Thymus (tissue), 11 donors: ENCODE results near the gene CAVIN1. TPM values are rescaled to one million over a fixed set of nuclear protein-coding genes. Genes with fewer than 3 reads are reported as not detected.
"Not testable (repeated sequence)": the region's sequence is repeated elsewhere in the genome, so short reads cannot be mapped to it uniquely, and the experiment has no call there.

Experiments used
- DNase-seq, 9 donors: peaks; one replicate each; pipeline ENCODE4 v3.0.0-alpha.2; 2013; ENCODE audit warnings: low spot score in 9 of 9, low read depth in 6 of 9, missing footprints in 1 of 9
- H3K27ac ChIP-seq, 2 donors: one replicate each; pipeline ENCODE4 v1.5.1; 2013; ENCODE audit warnings: control low read depth in 1 of 2, low read depth in 1 of 2, low read length in 1 of 2, mild to moderate bottlenecking in 1 of 2, moderate library complexity in 1 of 2
- H3K27me3 ChIP-seq, 2 donors: one replicate each; pipeline ENCODE4 v1.5.1; 2013; ENCODE audit warnings: low read length in 1 of 2; ENCODE audit not compliant: control insufficient read depth in 2 of 2, insufficient read depth in 1 of 2
- H3K36me3 ChIP-seq, 2 donors: one replicate each; pipeline ENCODE4 v1.5.1; 2013; ENCODE audit warnings: low read length in 1 of 2, mild to moderate bottlenecking in 1 of 2, moderate library complexity in 1 of 2; ENCODE audit not compliant: control insufficient read depth in 2 of 2, insufficient read depth in 2 of 2
- H3K4me1 ChIP-seq, 2 donors: one replicate each; pipeline ENCODE4 v1.5.1; 2013; ENCODE audit warnings: low read length in 2 of 2; ENCODE audit not compliant: control insufficient read depth in 2 of 2, insufficient read depth in 2 of 2
- H3K4me3 ChIP-seq, 2 donors: one replicate each; pipeline ENCODE4 v1.5.1; 2013; ENCODE audit warnings: low read length in 2 of 2, control low read depth in 1 of 2, mild to moderate bottlenecking in 1 of 2
- H3K9me3 ChIP-seq, 2 donors: one replicate each; pipeline ENCODE4 v1.5.1; 2013; ENCODE audit warnings: low read length in 1 of 2, mild to moderate bottlenecking in 1 of 2; ENCODE audit not compliant: control insufficient read depth in 2 of 2, insufficient read depth in 1 of 2
- WGBS: extraction: QIAGEN DNeasy Blood & Tissue Kit; methylation state at CpG from one replicate; pipeline ENCODE4 v1.1.7; 2013; 5-methylcytosine and 5-hydroxymethylcytosine counted together
- polyA plus RNA-seq: library from polyadenylated mRNA; stranded (reverse); fragments of 200-250 nt; gene quantifications from one replicate; pipeline ENCODE4 v1.2.3, GENCODE V29; 2013
- total RNA-seq: library from RNA; stranded (reverse); fragments of 120-200 nt; gene quantifications from one replicate; pipeline ENCODE4 v1.2.4, GENCODE V29; 2013
- donor health status: healthy.

Gene CAVIN1
- total and polyA plus RNA-seq, 2 donors = 16.4 to 47.0 TPM

- H3K27ac ChIP-seq = peak overlapping the region in 1 of 2 donors; percentile 79
- WGBS = 65% methylated on average over 10 of the region's 10 CpGs
- peaks cover 11 to 13% of the 10 kb centered on the region in 2 donors for H3K4me1 ChIP-seq
- peaks cover 0 to 3% of the 10 kb centered on the region in 2 donors for H3K36me3 ChIP-seq
- no peak for DNase-seq
- H3K27me3 ChIP-seq = no peaks in the 10 kb centered on the region
- H3K9me3 ChIP-seq = no peaks in the 10 kb centered on the region
- H3K4me3 ChIP-seq = peak overlapping the region in 1 of 2 donors; percentile 9
Observed at GRCh38 chr17:42378359-42378958, 44.6 kb downstream of the CAVIN1 start.

GRCh38 chr17:42373896-42374295 is 49.2 kb downstream of the CAVIN1 start:
- Histone ChIP-seq H3K27me3 (no peaks in the 10 kb centered on the region), H3K27ac (no peak overlapping the region), H3K4me3 (no peak overlapping the region), H3K4me1 (peaks cover 4 to 7% of the 10 kb centered on the region in 2 donors), H3K9me3 (no peaks in the 10 kb centered on the region), H3K36me3 (peaks cover 0 to 6% of the 10 kb centered on the region in 2 donors)
- no peak for DNase-seq
- WGBS = 93% methylated on average over 1 of the region's 1 CpG

- Histone ChIP-seq H3K27me3 (no peaks in the 10 kb centered on the region), H3K27ac (no peak overlapping the region), H3K36me3 (peaks cover 0 to 6% of the 10 kb centered on the region in 2 donors), H3K4me1 (peaks cover 0 to 3% of the 10 kb centered on the region in 2 donors), H3K9me3 (no peaks in the 10 kb centered on the region), H3K4me3 (no peak overlapping the region)
- DNase-seq = no peak
Observed at GRCh38 chr17:42372142-42372541, 50.9 kb downstream of the CAVIN1 start.

- not testable (repeated sequence) for H3K9me3 ChIP-seq, H3K4me3 ChIP-seq, H3K4me1 ChIP-seq, DNase-seq, H3K36me3 ChIP-seq, H3K27me3 ChIP-seq, H3K27ac ChIP-seq
- whole genome bisulfite sequencing = 81% methylated on average over 12 of the region's 12 CpGs
Observed at GRCh38 chr17:42368797-42369561, 54.1 kb downstream of the CAVIN1 start.

- H3K4me3 ChIP-seq, DNase-seq, H3K27ac ChIP-seq, H3K36me3 ChIP-seq, H3K4me1 ChIP-seq, H3K27me3 ChIP-seq, H3K9me3 ChIP-seq: not testable (repeated sequence)
- 91% methylated on average over 5 of the region's 5 CpGs for WGBS
Observed at GRCh38 chr17:42368310-42368709, 54.7 kb downstream of the CAVIN1 start.

GRCh38 chr17:42366176-42367023 is 56.7 kb downstream of the CAVIN1 start:
- DNase-seq, H3K4me3 ChIP-seq, H3K9me3 ChIP-seq, H3K27ac ChIP-seq, H3K36me3 ChIP-seq, H3K27me3 ChIP-seq: not testable (repeated sequence)
- peaks cover 0 to 13% of the 10 kb centered on the region in 2 donors for H3K4me1 ChIP-seq
- 96% methylated on average over 13 of the region's 13 CpGs for WGBS

- no peak for DNase-seq
- WGBS = 95% methylated on average over 9 of the region's 9 CpGs
- Histone ChIP-seq H3K27me3 (no peaks in the 10 kb centered on the region), H3K9me3 (no peaks in the 10 kb centered on the region), H3K36me3 (no peaks in the 10 kb centered on the region), H3K27ac (no peak overlapping the region), H3K4me1 (peaks cover 0 to 13% of the 10 kb centered on the region in 2 donors), H3K4me3 (no peak overlapping the region)
Observed at GRCh38 chr17:42365136-42365535, 57.9 kb downstream of the CAVIN1 start.

GRCh38 chr17:42363767-42364585 is 59.1 kb downstream of the CAVIN1 start:
- no peak for DNase-seq
- H3K27ac ChIP-seq = no peak overlapping the region
- H3K9me3 ChIP-seq = no peaks in the 10 kb centered on the region
- H3K27me3 ChIP-seq = no peaks in the 10 kb centered on the region
- H3K4me1 ChIP-seq = peaks cover 0 to 13% of the 10 kb centered on the region in 2 donors
- no peak overlapping the region for H3K4me3 ChIP-seq
- 78% methylated on average over 7 of the region's 7 CpGs for WGBS
- H3K36me3 ChIP-seq = no peaks in the 10 kb centered on the region
